ENCODE data around the gene EVC.
"Not testable (repeated sequence)": the region's sequence is repeated elsewhere in the genome, so short reads cannot be mapped to it uniquely, and the experiment has no call there.

The EVC gene

GRCh38 chr4:5721923-5722322 lies 10.9 kb downstream of the EVC start:
- Histone ChIP-seq H3K79me2 (ENCODE audit: low read length) (no peaks in the 10 kb centered on the region), H2AFZ (ENCODE audit: low read depth, low read length) (no peak overlapping the region), H3K4me2 (ENCODE audit: low read length) (no peak overlapping the region), H3K27ac (ENCODE audit: low read length) (no peak overlapping the region), H3K9ac (ENCODE audit: low read length) (no peak overlapping the region), H3K4me3 (ENCODE audit: low read length) (no peak overlapping the region), H4K20me1 (ENCODE audit: insufficient read depth, low read length) (no peaks in the 10 kb centered on the region), H3K9me3 (ENCODE audit: insufficient read depth, low read length) (no peaks in the 10 kb centered on the region), H3K27me3 (ENCODE audit: low read depth, low read length) (no peaks in the 10 kb centered on the region), H3K4me1 (ENCODE audit: low read length) (no peaks in the 10 kb centered on the region), H3K36me3 (replicated peaks; ENCODE audit: low read depth, low read length) (peaks cover 4% of the 10 kb centered on the region)
- no peak for TF ChIP-seq EZH2phosphoT487 (IDR thresholded peaks at IDR 0.05; ENCODE audit: low read depth)
- TF ChIP-seq CTCF (IDR thresholded peaks at IDR 0.05; ENCODE audit: low read depth, low read length) = no peak

GRCh38 chr4:5722328-5722727 lies 11.3 kb downstream of the EVC start:
- no peak overlapping the region for H3K4me2 ChIP-seq (ENCODE audit: low read length)
- H3K4me3 ChIP-seq (ENCODE audit: low read length) = no peak overlapping the region
- H3K4me1 ChIP-seq (ENCODE audit: low read length) = no peaks in the 10 kb centered on the region
- no peaks in the 10 kb centered on the region for H3K27me3 ChIP-seq (ENCODE audit: low read depth, low read length)
- H4K20me1 ChIP-seq (ENCODE audit: insufficient read depth, low read length) = no peaks in the 10 kb centered on the region
- no peaks in the 10 kb centered on the region for H3K9me3 ChIP-seq (ENCODE audit: insufficient read depth, low read length)
- no peak overlapping the region for H2AFZ ChIP-seq (ENCODE audit: low read depth, low read length)
- H3K27ac ChIP-seq (ENCODE audit: low read length) = no peak overlapping the region
- no peak for TF ChIP-seq EZH2phosphoT487 (IDR thresholded peaks at IDR 0.05; ENCODE audit: low read depth)
- TF ChIP-seq CTCF (IDR thresholded peaks at IDR 0.05; ENCODE audit: low read depth, low read length) = no peak
- no peak overlapping the region for H3K9ac ChIP-seq (ENCODE audit: low read length)
- H3K79me2 ChIP-seq (ENCODE audit: low read length) = no peaks in the 10 kb centered on the region
- peaks cover 4% of the 10 kb centered on the region for H3K36me3 ChIP-seq (replicated peaks; ENCODE audit: low read depth, low read length)

- no peak overlapping the region for H3K27ac ChIP-seq (ENCODE audit: low read length)
- H3K4me2 ChIP-seq (ENCODE audit: low read length) = no peak overlapping the region
- no peaks in the 10 kb centered on the region for H3K9me3 ChIP-seq (ENCODE audit: insufficient read depth, low read length)
- no peak overlapping the region for H3K4me3 ChIP-seq (ENCODE audit: low read length)
- H3K79me2 ChIP-seq (ENCODE audit: low read length) = no peaks in the 10 kb centered on the region
- H4K20me1 ChIP-seq (ENCODE audit: insufficient read depth, low read length) = no peaks in the 10 kb centered on the region
- no peak overlapping the region for H2AFZ ChIP-seq (ENCODE audit: low read depth, low read length)
- H3K36me3 ChIP-seq (replicated peaks; ENCODE audit: low read depth, low read length) = peaks cover 9% of the 10 kb centered on the region
- no peaks in the 10 kb centered on the region for H3K4me1 ChIP-seq (ENCODE audit: low read length)
- no peak overlapping the region for H3K9ac ChIP-seq (ENCODE audit: low read length)
- no peaks in the 10 kb centered on the region for H3K27me3 ChIP-seq (ENCODE audit: low read depth, low read length)
- TF ChIP-seq CTCF (IDR thresholded peaks at IDR 0.05; ENCODE audit: low read depth, low read length) (no peak), EZH2phosphoT487 (IDR thresholded peaks at IDR 0.05; ENCODE audit: low read depth) (no peak)
Observed at GRCh38 chr4:5724377-5724776, 13.4 kb downstream of the EVC start.

GRCh38 chr4:5728412-5728811 lies 17.4 kb downstream of the EVC start:
- H2AFZ ChIP-seq (ENCODE audit: low read depth, low read length); H3K4me2 ChIP-seq (ENCODE audit: low read length); H3K9ac ChIP-seq (ENCODE audit: low read length); H3K4me1 ChIP-seq (ENCODE audit: low read length); H4K20me1 ChIP-seq (ENCODE audit: insufficient read depth, low read length); H3K79me2 ChIP-seq (ENCODE audit: low read length); H3K4me3 ChIP-seq (ENCODE audit: low read length); H3K9me3 ChIP-seq (ENCODE audit: insufficient read depth, low read length); H3K27me3 ChIP-seq (ENCODE audit: low read depth, low read length); H3K27ac ChIP-seq (ENCODE audit: low read length): not testable (repeated sequence)
- peaks cover 19% of the 10 kb centered on the region for H3K36me3 ChIP-seq (replicated peaks; ENCODE audit: low read depth, low read length)

- Histone ChIP-seq H3K36me3 (replicated peaks; ENCODE audit: low read depth, low read length) (peaks cover 24% of the 10 kb centered on the region), H3K4me2 (ENCODE audit: low read length) (no peak overlapping the region), H3K4me1 (ENCODE audit: low read length) (no peaks in the 10 kb centered on the region), H3K27me3 (ENCODE audit: low read depth, low read length) (no peaks in the 10 kb centered on the region), H4K20me1 (ENCODE audit: insufficient read depth, low read length) (no peaks in the 10 kb centered on the region), H3K27ac (ENCODE audit: low read length) (no peak overlapping the region), H3K4me3 (ENCODE audit: low read length) (no peak overlapping the region), H3K79me2 (ENCODE audit: low read length) (no peaks in the 10 kb centered on the region), H2AFZ (ENCODE audit: low read depth, low read length) (no peak overlapping the region), H3K9me3 (ENCODE audit: insufficient read depth, low read length) (no peaks in the 10 kb centered on the region), H3K9ac (ENCODE audit: low read length) (no peak overlapping the region)
- TF ChIP-seq EZH2phosphoT487 (IDR thresholded peaks at IDR 0.05; ENCODE audit: low read depth) (no peak), CTCF (IDR thresholded peaks at IDR 0.05; ENCODE audit: low read depth, low read length) (no peak)
Observed at GRCh38 chr4:5730436-5730835, 19.4 kb downstream of the EVC start.

Data from OCI-LY3 (cell line).